Tibial artery (tissue), 4 donors: ENCODE results near the gene HIP1.
A peak's percentile ranks its signal among the peaks of the same experiment; 100 is the strongest.

Source experiments
- DNase-seq, 2 donors: peaks; one replicate each; pipeline ENCODE4 v3.0.0-alpha.2; 2019
- H3K27ac ChIP-seq, 2 donors: fragments of 200-600 bp; sonication (generic) in 1 of 2; 1 replicate in 1 of 2; 2 replicates in 1 of 2; pipeline ENCODE4 v1.5.1; 2018 to 2019; ENCODE audit warnings: mild to moderate bottlenecking in 1 of 2
- H3K27me3 ChIP-seq, 2 donors: fragments of 200-600 bp; sonication (generic) in 1 of 2; one replicate each; pipeline versions ENCODE4 v1.5.1 to v1.6.0; 2016 to 2019
- H3K36me3 ChIP-seq, 3 donors: fragments of 200-600 bp; sonication (generic) in 2 of 3; one replicate each; pipeline ENCODE4 v1.5.1; 2016 to 2019; ENCODE audit warnings: mild to moderate bottlenecking in 2 of 3
- H3K4me1 ChIP-seq, 4 donors: fragments of 200-600 bp; sonication (generic) in 2 of 4; 1 replicate in 3 of 4; 2 replicates in 1 of 4; pipeline ENCODE4 v1.5.1; 2016 to 2019
- H3K4me3 ChIP-seq, 2 donors: fragments of 200-600 bp; sonication (generic) in 1 of 2; 1 replicate in 1 of 2; 2 replicates in 1 of 2; pipeline ENCODE4 v1.5.1; 2018 to 2019; ENCODE audit warnings: mild to moderate bottlenecking in 2 of 2
- H3K9me3 ChIP-seq, 3 donors: fragments of 200-600 bp; sonication (generic) in 1 of 3; one replicate each; pipeline ENCODE4 v1.5.1; 2016 to 2019
- CTCF ChIP-seq, 2 experiments: fragments of 200-600 bp in 1 of 2; fragments of 450-650 bp in 1 of 2; IDR thresholded peaks; one replicate each; pipeline ENCODE4 v1.5.1; 2017 to 2019; ENCODE audit warnings: antibody characterized with exemption in 2 of 2, mild to moderate bottlenecking in 1 of 2, moderate library complexity in 1 of 2
- intact Hi-C: fragments of 100-400 bp; cut with DNase I; formaldehyde crosslinking; loops from one replicate; pipeline ENCODE4 v1.15.0; 2023; ENCODE audit warnings: low total_unique reads

Gene HIP1

GRCh38 chr7:75679060-75679459 lies 59.7 kb downstream of the HIP1 start:
- H3K36me3 ChIP-seq: peaks cover 0 to 12% (median 11%) of the 10 kb centered on the region in 3 donors
- no peaks in the 10 kb centered on the region for H3K27me3 ChIP-seq
- H3K4me3 ChIP-seq: no peak overlapping the region
- intact Hi-C loops: no loop called here
- TF ChIP-seq CTCF (IDR thresholded peaks at IDR 0.05): no peak
- H3K27ac ChIP-seq: no peak overlapping the region
- DNase-seq: no peak
- H3K4me1 ChIP-seq: peaks cover 0 to 7% (median 0%) of the 10 kb centered on the region in 4 donors
- peaks cover 0 to 8% (median 0%) of the 10 kb centered on the region in 3 donors for H3K9me3 ChIP-seq

GRCh38 chr7:75669579-75669978 lies 69.2 kb downstream of the HIP1 start:
- intact Hi-C loops: no loop called here
- no peaks in the 10 kb centered on the region for H3K36me3 ChIP-seq

GRCh38 chr7:75667938-75668337 lies 70.8 kb downstream of the HIP1 start:
- TF ChIP-seq CTCF (IDR thresholded peaks at IDR 0.05): no peak
- H3K27ac ChIP-seq: no peak overlapping the region
- DNase-seq: no peak
- no peaks in the 10 kb centered on the region for H3K27me3 ChIP-seq
- H3K4me3 ChIP-seq: no peak overlapping the region
- no peaks in the 10 kb centered on the region for H3K9me3 ChIP-seq
- H3K36me3 ChIP-seq: no peaks in the 10 kb centered on the region
- peaks cover 0 to 59% (median 9%) of the 10 kb centered on the region in 4 donors for H3K4me1 ChIP-seq
- intact Hi-C loops: no loop called here

More at GRCh38 chr7:75669579-75669978, 69.2 kb downstream of the HIP1 start:
- TF ChIP-seq CTCF (IDR thresholded peaks at IDR 0.05): no peak
- Histone ChIP-seq H3K27me3 (no peaks in the 10 kb centered on the region), H3K27ac (peak overlapping the region in 1 of 2 donors; percentile 58), H3K4me1 (peaks cover 0 to 63% (median 9%) of the 10 kb centered on the region in 4 donors), H3K9me3 (peaks cover 0 to under 1% (median 0%) of the 10 kb centered on the region in 3 donors), H3K4me3 (no peak overlapping the region)
- no peak for DNase-seq

- no peak overlapping the region for H3K4me3 ChIP-seq
- no peaks in the 10 kb centered on the region for H3K36me3 ChIP-seq
- H3K27me3 ChIP-seq: no peaks in the 10 kb centered on the region
- intact Hi-C loops: no loop called here
- DNase-seq: no peak
- H3K27ac ChIP-seq: no peak overlapping the region
- TF ChIP-seq CTCF (IDR thresholded peaks at IDR 0.05): no peak
- peaks cover 0 to 56% (median 27%) of the 10 kb centered on the region in 4 donors for H3K4me1 ChIP-seq
- H3K9me3 ChIP-seq: no peaks in the 10 kb centered on the region
These were observed 75.3 kb downstream of the HIP1 start for GRCh38 chr7:75663302-75663907.

GRCh38 chr7:75662579-75663301 lies 76.0 kb downstream of the HIP1 start:
- Histone ChIP-seq H3K27ac (no peak overlapping the region), H3K4me3 (no peak overlapping the region), H3K9me3 (no peaks in the 10 kb centered on the region), H3K36me3 (no peaks in the 10 kb centered on the region), H3K27me3 (no peaks in the 10 kb centered on the region), H3K4me1 (peaks cover 0 to 56% (median 30%) of the 10 kb centered on the region in 4 donors)
- intact Hi-C loops: no loop called here
- no peak for TF ChIP-seq CTCF (IDR thresholded peaks at IDR 0.05)
- no peak for DNase-seq
